ENCODE measurements around the gene PTPRG.

PTPRG gene

DNA sequence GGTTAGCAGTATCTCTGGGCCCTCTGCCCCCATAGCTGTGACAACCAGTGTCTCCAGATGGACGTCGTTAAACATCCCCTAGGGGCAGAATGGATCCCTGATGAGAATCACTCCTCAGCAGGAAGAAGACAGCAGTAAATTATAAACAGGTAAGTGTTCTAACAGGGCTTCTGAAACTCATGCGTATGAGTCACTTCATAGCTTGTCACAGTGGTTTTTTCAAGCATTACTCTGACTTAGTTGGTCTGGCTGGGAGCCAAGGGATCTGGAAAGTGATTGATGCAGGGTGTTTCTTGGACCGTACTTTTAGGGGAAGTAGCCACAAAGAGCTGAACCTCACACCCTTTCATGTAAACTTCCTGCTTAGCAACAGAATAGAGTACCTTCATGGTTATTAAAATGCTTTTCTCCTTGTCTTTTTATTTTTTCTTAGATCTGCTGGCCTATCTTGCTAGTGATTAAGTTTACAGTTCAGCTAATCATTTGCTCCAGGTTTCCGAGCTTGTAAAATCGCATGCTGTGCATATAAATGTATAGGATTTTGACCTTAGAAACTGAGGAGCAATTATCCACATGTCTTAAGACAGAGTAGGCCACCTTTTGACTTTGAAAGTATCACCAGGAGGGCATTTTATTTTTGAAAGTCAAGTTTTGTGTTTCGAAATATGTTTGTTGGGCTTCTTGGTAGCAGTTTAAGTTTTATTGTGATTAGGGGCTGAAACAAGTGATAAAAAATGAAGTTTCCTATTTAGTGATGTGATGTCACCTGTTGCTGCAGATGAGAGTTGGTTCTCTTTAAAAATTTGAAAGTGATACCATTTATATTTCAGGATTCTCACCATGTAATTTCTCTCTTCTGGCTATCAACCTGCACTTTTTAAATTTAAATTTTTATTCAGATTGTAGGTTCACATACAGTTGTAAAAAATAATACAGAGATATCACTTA lies 333.9 kb downstream of the PTPRG start:
- TF ChIP-seq ZBTB7A (IDR thresholded peaks at IDR 0.05; ENCODE audit: low read depth) (no peak), TEAD4 (IDR thresholded peaks at IDR 0.05) (peak; percentile 26; the same call in 1 of the 2 replicates), EP300 (IDR thresholded peaks at IDR 0.05; ENCODE audit: borderline replicate concordance) (no peak), RAD21 (IDR thresholded peaks at IDR 0.05; ENCODE audit: low read depth) (no peak), CEBPB (IDR thresholded peaks at IDR 0.05) (no peak), YY1 (IDR thresholded peaks at IDR 0.05; ENCODE audit: low read depth) (no peak), CREB1 (IDR thresholded peaks at IDR 0.05; ENCODE audit: low read depth) (no peak), FOXM1 (IDR thresholded peaks at IDR 0.05; ENCODE audit: borderline replicate concordance, low read depth) (no peak), TCF12 (IDR thresholded peaks at IDR 0.05; ENCODE audit: low read depth) (peak; percentile 54; the same call in 1 of the 2 replicates), EGR1 (IDR thresholded peaks at IDR 0.05) (no peak), NFIC (IDR thresholded peaks at IDR 0.05) (peak; percentile 94), TAF1 (IDR thresholded peaks at IDR 0.05; ENCODE audit: low read depth) (no peak)
- TF ChIP-seq, protein P1, sequence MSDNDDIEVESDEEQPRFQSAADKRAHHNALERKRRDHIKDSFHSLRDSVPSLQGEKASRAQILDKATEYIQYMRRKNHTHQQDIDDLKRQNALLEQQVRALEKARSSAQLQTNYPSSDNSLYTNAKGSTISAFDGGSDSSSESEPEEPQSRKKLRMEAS (IDR thresholded peaks at IDR 0.05): no peak
- TF ChIP-seq, protein P2, sequence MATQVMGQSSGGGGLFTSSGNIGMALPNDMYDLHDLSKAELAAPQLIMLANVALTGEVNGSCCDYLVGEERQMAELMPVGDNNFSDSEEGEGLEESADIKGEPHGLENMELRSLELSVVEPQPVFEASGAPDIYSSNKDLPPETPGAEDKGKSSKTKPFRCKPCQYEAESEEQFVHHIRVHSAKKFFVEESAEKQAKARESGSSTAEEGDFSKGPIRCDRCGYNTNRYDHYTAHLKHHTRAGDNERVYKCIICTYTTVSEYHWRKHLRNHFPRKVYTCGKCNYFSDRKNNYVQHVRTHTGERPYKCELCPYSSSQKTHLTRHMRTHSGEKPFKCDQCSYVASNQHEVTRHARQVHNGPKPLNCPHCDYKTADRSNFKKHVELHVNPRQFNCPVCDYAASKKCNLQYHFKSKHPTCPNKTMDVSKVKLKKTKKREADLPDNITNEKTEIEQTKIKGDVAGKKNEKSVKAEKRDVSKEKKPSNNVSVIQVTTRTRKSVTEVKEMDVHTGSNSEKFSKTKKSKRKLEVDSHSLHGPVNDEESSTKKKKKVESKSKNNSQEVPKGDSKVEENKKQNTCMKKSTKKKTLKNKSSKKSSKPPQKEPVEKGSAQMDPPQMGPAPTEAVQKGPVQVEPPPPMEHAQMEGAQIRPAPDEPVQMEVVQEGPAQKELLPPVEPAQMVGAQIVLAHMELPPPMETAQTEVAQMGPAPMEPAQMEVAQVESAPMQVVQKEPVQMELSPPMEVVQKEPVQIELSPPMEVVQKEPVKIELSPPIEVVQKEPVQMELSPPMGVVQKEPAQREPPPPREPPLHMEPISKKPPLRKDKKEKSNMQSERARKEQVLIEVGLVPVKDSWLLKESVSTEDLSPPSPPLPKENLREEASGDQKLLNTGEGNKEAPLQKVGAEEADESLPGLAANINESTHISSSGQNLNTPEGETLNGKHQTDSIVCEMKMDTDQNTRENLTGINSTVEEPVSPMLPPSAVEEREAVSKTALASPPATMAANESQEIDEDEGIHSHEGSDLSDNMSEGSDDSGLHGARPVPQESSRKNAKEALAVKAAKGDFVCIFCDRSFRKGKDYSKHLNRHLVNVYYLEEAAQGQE (IDR thresholded peaks at IDR 0.05; ENCODE audit: low read depth): no peak
- TF ChIP-seq, protein P3, sequence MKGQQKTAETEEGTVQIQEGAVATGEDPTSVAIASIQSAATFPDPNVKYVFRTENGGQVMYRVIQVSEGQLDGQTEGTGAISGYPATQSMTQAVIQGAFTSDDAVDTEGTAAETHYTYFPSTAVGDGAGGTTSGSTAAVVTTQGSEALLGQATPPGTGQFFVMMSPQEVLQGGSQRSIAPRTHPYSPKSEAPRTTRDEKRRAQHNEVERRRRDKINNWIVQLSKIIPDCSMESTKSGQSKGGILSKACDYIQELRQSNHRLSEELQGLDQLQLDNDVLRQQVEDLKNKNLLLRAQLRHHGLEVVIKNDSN (IDR thresholded peaks at IDR 0.05): no peak

DNA sequence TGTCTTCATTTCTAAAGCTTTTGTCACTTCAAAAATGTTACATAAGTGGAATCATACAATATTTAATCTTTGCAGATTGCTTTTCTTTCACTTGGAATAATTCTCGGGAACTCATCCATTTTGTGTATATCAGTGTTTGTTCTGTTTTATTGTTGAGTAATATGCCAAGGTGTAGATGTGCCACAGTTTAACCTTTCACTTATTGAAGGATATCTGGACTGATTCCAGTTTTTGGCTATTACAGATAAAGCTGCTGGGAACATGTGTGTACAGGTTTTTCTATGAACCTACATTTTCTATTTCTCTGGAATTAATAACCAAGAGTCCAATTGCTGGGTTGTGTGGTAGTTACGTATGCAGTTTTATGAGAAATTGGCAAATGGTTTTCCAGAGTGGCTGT lies 334.9 kb downstream of the PTPRG start:
- no peak for TF ChIP-seq EGR1 (IDR thresholded peaks at IDR 0.05)
- TF ChIP-seq TEAD4 (IDR thresholded peaks at IDR 0.05): no peak
- no peak for TF ChIP-seq TCF12 (IDR thresholded peaks at IDR 0.05; ENCODE audit: low read depth)
- no peak for TF ChIP-seq TAF1 (IDR thresholded peaks at IDR 0.05; ENCODE audit: low read depth)
- TF ChIP-seq ZBTB7A (IDR thresholded peaks at IDR 0.05; ENCODE audit: low read depth): no peak
- no peak for TF ChIP-seq CREB1 (IDR thresholded peaks at IDR 0.05; ENCODE audit: low read depth)
- TF ChIP-seq YY1 (IDR thresholded peaks at IDR 0.05; ENCODE audit: low read depth): no peak

DNA sequence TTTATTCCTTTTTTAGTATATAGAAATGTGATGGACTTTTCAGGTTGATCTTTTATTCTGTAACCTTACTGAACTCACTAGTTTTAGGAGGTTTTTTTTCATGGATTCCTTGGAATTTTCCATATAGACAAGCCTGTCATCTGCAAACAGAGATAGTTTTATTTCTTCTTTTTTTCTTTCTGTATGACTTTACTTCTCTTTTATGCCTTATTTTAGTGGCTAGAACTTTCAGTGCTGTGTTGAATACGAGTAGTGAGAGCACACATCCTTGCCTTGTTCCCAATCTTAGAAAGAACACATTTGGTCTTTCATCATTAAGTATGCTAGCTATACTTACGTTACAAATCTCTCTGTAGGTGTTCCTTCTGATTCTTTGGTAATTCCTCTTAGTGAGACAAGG lies 336.5 kb downstream of the PTPRG start:
- TF ChIP-seq CREB1 (IDR thresholded peaks at IDR 0.05; ENCODE audit: low read depth): no peak
- TF ChIP-seq TCF12 (IDR thresholded peaks at IDR 0.05; ENCODE audit: low read depth): no peak
- no peak for TF ChIP-seq NFIC (IDR thresholded peaks at IDR 0.05)
- TF ChIP-seq, protein P1 (IDR thresholded peaks at IDR 0.05): no peak
- TF ChIP-seq, protein P3 (IDR thresholded peaks at IDR 0.05): no peak
- TF ChIP-seq YY1 (IDR thresholded peaks at IDR 0.05; ENCODE audit: low read depth): no peak
- no peak for TF ChIP-seq TEAD4 (IDR thresholded peaks at IDR 0.05)
- TF ChIP-seq EGR1 (IDR thresholded peaks at IDR 0.05): no peak
- no peak for TF ChIP-seq EP300 (IDR thresholded peaks at IDR 0.05; ENCODE audit: borderline replicate concordance)
- no peak for TF ChIP-seq FOXM1 (IDR thresholded peaks at IDR 0.05; ENCODE audit: borderline replicate concordance, low read depth)
- no peak for TF ChIP-seq CEBPB (IDR thresholded peaks at IDR 0.05)
- TF ChIP-seq, protein P2 (IDR thresholded peaks at IDR 0.05; ENCODE audit: low read depth): no peak

DNA sequence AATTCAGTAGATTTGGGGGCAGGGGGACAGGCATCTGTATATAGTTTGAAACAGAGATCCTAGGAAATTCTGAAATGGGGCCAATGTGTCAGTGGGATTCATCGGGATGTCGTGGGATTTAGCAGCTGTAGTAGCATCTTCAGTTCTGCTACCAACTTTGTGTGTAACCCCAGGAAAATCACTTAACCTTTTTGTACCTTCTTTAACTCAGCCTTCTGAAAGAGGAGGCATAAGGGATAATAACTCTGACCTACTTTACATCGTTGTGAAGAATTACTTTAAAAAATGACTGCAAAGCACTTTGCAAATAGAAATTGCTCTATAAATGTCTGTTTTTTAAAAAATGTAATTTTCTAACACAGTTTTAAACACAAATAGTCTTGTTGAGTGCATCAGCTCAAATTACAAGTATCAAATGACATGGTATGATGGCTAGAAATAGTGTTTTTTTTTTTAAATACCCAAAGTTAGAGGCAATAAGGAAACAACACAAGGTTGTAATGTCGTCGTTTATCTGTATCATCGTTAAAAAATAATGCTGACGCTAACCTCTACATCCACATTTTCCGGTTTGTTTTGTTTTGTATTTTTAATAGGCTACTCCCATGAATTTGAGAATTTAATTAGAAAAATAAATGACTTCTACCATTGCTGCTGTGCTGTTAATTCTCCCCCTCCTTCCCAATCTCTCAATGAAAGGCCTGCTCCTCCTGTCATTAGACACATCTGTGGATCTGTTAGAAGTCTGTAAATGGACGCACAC lies 338.5 kb downstream of the PTPRG start:
- TF ChIP-seq TCF12 (IDR thresholded peaks at IDR 0.05; ENCODE audit: low read depth): no peak
- TF ChIP-seq, protein P2 (IDR thresholded peaks at IDR 0.05; ENCODE audit: low read depth): no peak
- TF ChIP-seq TEAD4 (IDR thresholded peaks at IDR 0.05): no peak
- no peak for TF ChIP-seq ZBTB7A (IDR thresholded peaks at IDR 0.05; ENCODE audit: low read depth)
- TF ChIP-seq EGR1 (IDR thresholded peaks at IDR 0.05): no peak
- TF ChIP-seq RAD21 (IDR thresholded peaks at IDR 0.05; ENCODE audit: low read depth): no peak
- no peak for TF ChIP-seq NFIC (IDR thresholded peaks at IDR 0.05)
- no peak for TF ChIP-seq YY1 (IDR thresholded peaks at IDR 0.05; ENCODE audit: low read depth)
- no peak for TF ChIP-seq CEBPB (IDR thresholded peaks at IDR 0.05)
- TF ChIP-seq, protein P3 (IDR thresholded peaks at IDR 0.05): no peak
- no peak for TF ChIP-seq EP300 (IDR thresholded peaks at IDR 0.05; ENCODE audit: borderline replicate concordance)
- TF ChIP-seq, protein P1 (IDR thresholded peaks at IDR 0.05): no peak
- no peak for TF ChIP-seq CREB1 (IDR thresholded peaks at IDR 0.05; ENCODE audit: low read depth)
